Measurements from ENCODE around the gene JMJD7. TPM values are rescaled to one million over a fixed set of nuclear protein-coding genes. Genes with fewer than 3 reads are reported as not detected.

JMJD7 gene
- total RNA-seq, 2 experiments from 2014 or later, result 3.0 to 14.1 TPM

DNA sequence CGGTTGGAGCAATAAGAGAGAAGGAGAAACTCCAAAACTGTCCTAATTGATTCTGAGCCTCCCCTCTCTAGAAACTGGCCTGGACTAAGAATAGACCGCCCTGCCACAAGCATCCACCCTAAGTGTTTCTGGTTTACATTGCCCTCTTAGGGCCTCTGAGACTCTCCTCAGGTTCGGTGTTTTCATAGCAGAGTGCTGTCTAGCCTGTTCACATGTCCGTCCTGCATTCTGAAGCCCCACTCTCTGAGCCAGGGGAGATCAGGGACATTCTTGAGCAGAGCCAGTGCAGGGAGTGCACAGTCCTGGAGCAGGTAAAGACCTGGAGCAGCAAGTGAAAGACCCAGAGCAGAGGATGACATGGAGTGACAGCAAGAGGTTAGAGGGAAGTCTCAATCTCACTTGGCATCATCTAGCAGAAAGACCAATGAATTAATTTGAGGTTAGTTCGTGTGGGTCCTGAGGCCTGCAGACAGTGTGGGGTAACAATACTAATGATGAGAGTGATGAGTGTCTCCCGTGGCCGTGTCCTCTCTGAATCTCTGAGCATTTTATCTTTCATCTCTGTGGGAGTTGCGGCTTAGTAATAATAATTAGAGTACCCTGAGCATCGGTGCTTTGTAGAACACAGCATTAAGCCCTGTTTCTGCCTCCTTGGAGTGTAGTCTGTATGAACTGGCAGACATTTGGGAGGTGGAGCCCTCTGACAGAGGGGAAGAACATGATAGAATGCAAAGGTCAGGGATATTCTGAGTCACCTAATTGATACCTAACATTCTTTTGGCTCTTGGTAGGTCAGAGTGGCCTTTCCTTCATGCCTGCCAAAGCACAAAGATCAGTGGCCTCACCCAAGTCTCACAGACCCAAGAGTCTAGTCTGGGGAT is 29.0 kb upstream of the JMJD7 start:
- H3K4me2 ChIP-seq (ENCODE audit: low read length), result no peak overlapping the region
- no TSS peak for BruUV-seq (replicated peaks)

DNA sequence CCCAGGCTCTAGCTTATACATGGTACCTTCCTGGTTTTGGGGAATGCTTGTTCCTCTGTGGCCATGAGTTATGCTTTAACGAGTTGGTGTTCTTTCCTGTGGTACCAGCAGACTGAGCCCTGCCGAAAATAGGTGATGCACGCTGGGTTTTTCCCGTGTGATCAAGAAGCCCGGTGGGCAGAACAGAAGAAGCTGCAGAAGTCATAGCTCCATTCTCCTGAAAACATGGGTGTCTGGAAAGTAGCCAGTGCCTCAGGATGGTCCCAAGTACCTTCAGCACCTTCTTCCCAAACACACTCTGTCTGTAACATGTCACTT is 28.4 kb upstream of the JMJD7 start:
- CTCF ChIA-PET (ENCODE audit: unreplicated experiment), result no interaction called here

More for the DNA sequence above, 29.0 kb upstream of the JMJD7 start:
- Histone ChIP-seq H3K9me3 (ENCODE audit: low read length) (peaks cover 16% of the 10 kb centered on the region), H3K79me2 (ENCODE audit: insufficient read depth, low read depth, low read length) (no peaks in the 10 kb centered on the region), H4K20me1 (ENCODE audit: insufficient read depth, low read length) (no peaks in the 10 kb centered on the region), H3K27ac (ENCODE audit: low read depth, low read length, poor library complexity, severe bottlenecking) (no peak overlapping the region), H2AFZ (ENCODE audit: low read length) (no peak overlapping the region), H3K4me1 (ENCODE audit: insufficient read depth, low read length, poor library complexity, severe bottlenecking) (peaks cover 34% of the 10 kb centered on the region), H3K36me3 (ENCODE audit: insufficient read depth, low read length) (peaks cover 19% of the 10 kb centered on the region), H3K9me2 (ENCODE audit: insufficient read depth, low read length) (no peaks in the 10 kb centered on the region), H3K4me3 (ENCODE audit: low read depth, low read length, poor library complexity, severe bottlenecking) (no peak overlapping the region)
- no peak for DNase-seq (ENCODE audit: low spot score)
- intact Hi-C loops (cut with micrococcal nuclease; ENCODE audit: unreplicated experiment), result no loop called here
- ChIA-PET POLR2A (no interaction called here), CTCF (ENCODE audit: unreplicated experiment) (no interaction called here)
- no peak for TF ChIP-seq EZH2phosphoT487 (IDR thresholded peaks at IDR 0.05; ENCODE audit: borderline replicate concordance, low read depth, low read length)
- TF ChIP-seq, protein P1, sequence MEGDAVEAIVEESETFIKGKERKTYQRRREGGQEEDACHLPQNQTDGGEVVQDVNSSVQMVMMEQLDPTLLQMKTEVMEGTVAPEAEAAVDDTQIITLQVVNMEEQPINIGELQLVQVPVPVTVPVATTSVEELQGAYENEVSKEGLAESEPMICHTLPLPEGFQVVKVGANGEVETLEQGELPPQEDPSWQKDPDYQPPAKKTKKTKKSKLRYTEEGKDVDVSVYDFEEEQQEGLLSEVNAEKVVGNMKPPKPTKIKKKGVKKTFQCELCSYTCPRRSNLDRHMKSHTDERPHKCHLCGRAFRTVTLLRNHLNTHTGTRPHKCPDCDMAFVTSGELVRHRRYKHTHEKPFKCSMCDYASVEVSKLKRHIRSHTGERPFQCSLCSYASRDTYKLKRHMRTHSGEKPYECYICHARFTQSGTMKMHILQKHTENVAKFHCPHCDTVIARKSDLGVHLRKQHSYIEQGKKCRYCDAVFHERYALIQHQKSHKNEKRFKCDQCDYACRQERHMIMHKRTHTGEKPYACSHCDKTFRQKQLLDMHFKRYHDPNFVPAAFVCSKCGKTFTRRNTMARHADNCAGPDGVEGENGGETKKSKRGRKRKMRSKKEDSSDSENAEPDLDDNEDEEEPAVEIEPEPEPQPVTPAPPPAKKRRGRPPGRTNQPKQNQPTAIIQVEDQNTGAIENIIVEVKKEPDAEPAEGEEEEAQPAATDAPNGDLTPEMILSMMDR (conservative IDR thresholded peaks at IDR 0.05; ENCODE audit: low read length), result no peak

More for the DNA sequence above, 28.4 kb upstream of the JMJD7 start:
- H3K9me2 ChIP-seq (ENCODE audit: insufficient read depth, low read length), result no peaks in the 10 kb centered on the region
- no TSS peak for BruUV-seq (replicated peaks)
- no peak overlapping the region for H3K4me3 ChIP-seq (ENCODE audit: low read depth, low read length, poor library complexity, severe bottlenecking)
- H2AFZ ChIP-seq (ENCODE audit: low read length), result no peak overlapping the region
- H3K36me3 ChIP-seq (ENCODE audit: insufficient read depth, low read length), result peaks cover 19% of the 10 kb centered on the region
- no peak overlapping the region for H3K27ac ChIP-seq (ENCODE audit: low read depth, low read length, poor library complexity, severe bottlenecking)
- H3K4me2 ChIP-seq (ENCODE audit: low read length), result no peak overlapping the region
- peaks cover 28% of the 10 kb centered on the region for H3K4me1 ChIP-seq (ENCODE audit: insufficient read depth, low read length, poor library complexity, severe bottlenecking)
- no peaks in the 10 kb centered on the region for H3K79me2 ChIP-seq (ENCODE audit: insufficient read depth, low read depth, low read length)
- TF ChIP-seq, protein P1 (conservative IDR thresholded peaks at IDR 0.05; ENCODE audit: low read length), result no peak
- TF ChIP-seq EZH2phosphoT487 (IDR thresholded peaks at IDR 0.05; ENCODE audit: borderline replicate concordance, low read depth, low read length), result no peak
- DNase-seq (ENCODE audit: low spot score), result no peak
- no peaks in the 10 kb centered on the region for H4K20me1 ChIP-seq (ENCODE audit: insufficient read depth, low read length)
- POLR2A ChIA-PET, result no interaction called here
- peaks cover 16% of the 10 kb centered on the region for H3K9me3 ChIP-seq (ENCODE audit: low read length)
- intact Hi-C loops (cut with micrococcal nuclease; ENCODE audit: unreplicated experiment), result no loop called here
